HCT116 (cell line): Measurements from ENCODE around the gene TMEM50A. TPM values are rescaled to one million over a fixed set of nuclear protein-coding genes. Genes with fewer than 3 reads are reported as not detected.
"Not testable (repeated sequence)": the region's sequence is repeated elsewhere in the genome, so short reads cannot be mapped to it uniquely, and the experiment has no call there.

Source experiments
- ATAC-seq: fragments of 200-7000 bp; cut with Tn5 transposase; 2 replicates; pipeline ENCODE4 v1.9.1; 2020; ENCODE audit warnings: mild to moderate bottlenecking, moderate library complexity
- BruUV-seq: library from RNA; stranded (reverse); fragments of 400-500 nt; replicated peaks from 2 replicates; lab custom pipeline; 2021; lab: Mats Ljungman, UMichigan
- CTCF ChIA-PET: fragments of 300-600 bp; sonication (Branson Sonifier 250); formaldehyde crosslinking; loops from one replicate; lab custom pipeline; 2021; ENCODE audit warnings: antibody characterized with exemption; lab: Charles Lee
- POLR2A ChIA-PET: fragments of 300-600, 350-600 bp; sonication (Branson Sonifier 250); formaldehyde crosslinking; loops from one replicate; lab custom pipeline; 2021; ENCODE audit warnings: antibody characterized with exemption; lab: Charles Lee
- RAD21 ChIA-PET, 2 experiments: fragments of 300-600 bp; sonication (Branson Sonifier 250); formaldehyde crosslinking; loops; one replicate each; lab custom pipeline; 2023; ENCODE audit warnings: low total read pairs in 2 of 2; ENCODE audit not compliant: uncharacterized antibody in 2 of 2, unreplicated experiment in 2 of 2, low non-redundant PET in 1 of 2; lab: Charles Lee
- DNase-seq: peaks from one replicate; pipeline ENCODE4 v3.0.0-alpha.2; 2010; ENCODE audit warnings: low read depth, low spot score
- H2AFZ ChIP-seq: fragments of 200-600 bp; shearing (Covaris generic), sonication (generic); 2 replicates; pipeline ENCODE4 v1.6.1; 2017; ENCODE audit warnings: low read depth, mixed run types, mixed read lengths, antibody characterized with exemption, low read length; ENCODE audit not compliant: poor library complexity, severe bottlenecking
- H3K27ac ChIP-seq: 2 replicates; pipeline ENCODE4 v1.5.1; 2012; ENCODE audit warnings: low read depth, low read length
- H3K27me3 ChIP-seq: fragments of 200-600 bp; sonication (generic); 2 replicates; pipeline ENCODE4 v1.6.1; 2016; ENCODE audit warnings: mixed run types, low read length, mixed read lengths; ENCODE audit not compliant: insufficient read depth
- H3K36me3 ChIP-seq, 2 experiments: fragments of 200-500 bp in 1 of 2; fragments of 200-600 bp in 1 of 2; sonication (Bioruptor generic) in 1 of 2; sonication (generic) in 1 of 2; 2 replicates each; pipeline versions ENCODE4 v1.5.1 to v1.6.1; 2014 to 2016; ENCODE audit warnings: low read length in 2 of 2, inconsistent platforms in 1 of 2, mixed read lengths in 1 of 2, mixed run types in 1 of 2; ENCODE audit not compliant: insufficient read depth in 2 of 2, control insufficient read depth in 1 of 2
- H3K4me1 ChIP-seq, 2 experiments: fragments of 200-600 bp in 1 of 2; sonication (generic) in 1 of 2; 2 replicates each; pipeline versions ENCODE4 v1.5.1 to v1.6.1; 2012 to 2017; ENCODE audit warnings: low read length in 2 of 2, inconsistent platforms in 1 of 2, mild to moderate bottlenecking in 1 of 2, mixed read lengths in 1 of 2, mixed run types in 1 of 2, moderate library complexity in 1 of 2; ENCODE audit not compliant: insufficient read depth in 2 of 2, control insufficient read depth in 1 of 2
- H3K4me2 ChIP-seq: fragments of 200-600 bp; sonication (generic); 2 replicates; pipeline ENCODE4 v1.6.1; 2017; ENCODE audit warnings: mixed run types, low read length, mixed read lengths
- H3K4me3 ChIP-seq, 2 experiments: fragments of 200-600 bp in 1 of 2; sonication (generic) in 1 of 2; replicated peaks in 1 of 2; 2 replicates each; pipeline ENCODE4 v1.5.1; 2011 to 2016; ENCODE audit warnings: low read length in 2 of 2, control low read depth in 1 of 2, low read depth in 1 of 2, mild to moderate bottlenecking in 1 of 2, mixed read lengths in 1 of 2, mixed run types in 1 of 2
- H3K79me2 ChIP-seq: fragments of 200-600 bp; sonication (generic); 2 replicates; pipeline ENCODE4 v1.6.1; 2017; ENCODE audit warnings: mild to moderate bottlenecking, mixed run types, low read length, moderate library complexity, mixed read lengths; ENCODE audit not compliant: insufficient read depth
- H3K9ac ChIP-seq: fragments of 200-600 bp; sonication (generic); 2 replicates; pipeline ENCODE4 v1.6.1; 2016; ENCODE audit warnings: low read length, mixed read lengths
- H3K9me2 ChIP-seq: fragments of 200-600 bp; sonication (generic), shearing (Covaris generic); 2 replicates; pipeline ENCODE4 v1.6.1; 2017; ENCODE audit warnings: mixed run types, mild to moderate bottlenecking, moderate library complexity; ENCODE audit not compliant: insufficient read depth
- H3K9me3 ChIP-seq, 2 experiments: fragments of 200-500 bp in 1 of 2; fragments of 200-600 bp in 1 of 2; sonication (Bioruptor generic) in 1 of 2; sonication (generic) in 1 of 2; 2 replicates each; pipeline ENCODE4 v1.6.1; 2014 to 2017; ENCODE audit warnings: low read length in 2 of 2, mixed read lengths in 2 of 2, inconsistent platforms in 1 of 2, low read depth in 1 of 2, mild to moderate bottlenecking in 1 of 2, mixed run types in 1 of 2, moderate library complexity in 1 of 2; ENCODE audit not compliant: control insufficient read depth in 1 of 2, insufficient read depth in 1 of 2
- H4K20me1 ChIP-seq: fragments of 200-600 bp; sonication (generic), shearing (Covaris generic); 2 replicates; pipeline ENCODE4 v1.6.1; 2017; ENCODE audit warnings: mixed run types, mild to moderate bottlenecking, moderate library complexity; ENCODE audit not compliant: insufficient read depth
- intact Hi-C: fragments of 100-400 bp; cut with micrococcal nuclease; formaldehyde crosslinking; loops from 2 replicates; pipeline ENCODE4 v1.10.0; 2022
- total RNA-seq: library from RNA; stranded (reverse); gene quantifications from one replicate; pipeline ENCODE4 v1.2.1, GENCODE V29; 2021; ENCODE audit not compliant: unreplicated experiment

TMEM50A gene
- total RNA-seq, 1 experiment from 2014 or later: 80.7 TPM

DNA sequence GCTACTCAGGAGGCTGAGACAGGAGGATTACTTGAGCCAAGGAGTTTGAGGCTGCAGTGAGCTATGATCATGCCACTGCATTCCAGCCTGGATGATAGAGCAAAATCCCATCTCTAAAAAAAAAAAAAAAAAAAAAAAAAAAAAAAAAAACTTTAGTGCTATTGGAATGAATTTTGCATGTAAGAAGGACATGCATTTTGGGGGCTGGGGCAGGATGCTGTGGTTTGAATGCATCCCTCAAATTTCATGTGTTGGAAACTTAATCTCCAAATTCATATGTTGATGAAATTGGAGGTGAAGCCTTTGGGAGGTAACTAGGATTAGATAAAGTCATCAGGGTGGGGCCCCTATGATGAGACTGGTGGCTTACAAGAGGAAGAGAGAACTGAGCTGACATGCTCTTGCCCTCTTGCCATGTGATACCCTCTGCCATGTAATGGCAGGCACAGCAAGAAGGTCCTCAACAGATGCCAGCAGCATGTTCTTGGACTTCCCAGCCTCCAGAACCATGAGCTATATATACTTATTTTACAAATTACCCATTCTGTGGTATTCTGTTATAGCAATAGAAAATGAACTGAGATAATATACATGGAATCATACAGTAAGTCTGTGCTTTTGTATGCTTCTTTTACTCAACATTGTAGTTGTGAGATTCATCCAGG lies 25.2 kb upstream of the TMEM50A start:
- H3K9me2 ChIP-seq, H3K4me1 ChIP-seq, POLR2A ChIA-PET, H3K9ac ChIP-seq, H3K79me2 ChIP-seq, DNase-seq, H3K9me3 ChIP-seq, H3K27ac ChIP-seq, H3K27me3 ChIP-seq, RAD21 ChIA-PET, intact Hi-C loops, H3K4me2 ChIP-seq, CTCF ChIA-PET, ATAC-seq, H3K36me3 ChIP-seq, H3K4me3 ChIP-seq, BruUV-seq, H2AFZ ChIP-seq, H4K20me1 ChIP-seq: not testable (repeated sequence)

DNA sequence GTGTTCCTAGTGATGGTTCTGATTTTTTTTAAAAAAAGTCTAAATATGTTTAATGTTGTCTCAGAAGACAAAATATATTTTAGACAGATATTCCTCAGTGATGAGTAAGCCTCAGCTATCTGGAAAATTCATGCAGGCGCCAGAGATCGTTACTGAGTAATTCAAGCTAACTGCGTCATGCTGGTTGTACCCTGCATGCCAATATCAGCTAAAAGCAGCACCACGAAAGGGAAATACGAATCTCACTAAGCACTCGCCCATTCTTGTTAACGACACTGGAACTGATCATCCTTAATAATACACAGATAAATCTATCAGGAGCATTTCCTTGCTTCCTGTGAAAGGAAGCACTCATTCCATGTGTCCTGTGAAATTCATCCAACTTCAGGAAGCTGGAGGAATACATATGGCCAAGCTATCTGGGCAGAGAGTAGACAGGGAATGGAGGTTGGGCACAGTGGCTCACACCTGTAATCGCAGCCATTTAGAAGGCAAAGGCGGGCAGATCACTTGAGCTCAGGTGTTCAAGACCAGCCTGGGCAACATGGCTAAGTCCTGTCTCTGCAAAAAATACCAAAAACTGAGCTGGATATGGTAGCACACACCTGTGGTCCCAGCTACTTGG lies 17.7 kb upstream of the TMEM50A start:
- H3K4me2 ChIP-seq, H3K36me3 ChIP-seq, H3K27ac ChIP-seq, H3K27me3 ChIP-seq, H2AFZ ChIP-seq, CTCF ChIA-PET, H3K9me3 ChIP-seq, H3K79me2 ChIP-seq, H3K9me2 ChIP-seq, H3K4me3 ChIP-seq, POLR2A ChIA-PET, RAD21 ChIA-PET, H3K9ac ChIP-seq, BruUV-seq, DNase-seq, H4K20me1 ChIP-seq, intact Hi-C loops, H3K4me1 ChIP-seq, ATAC-seq: not testable (repeated sequence)

DNA sequence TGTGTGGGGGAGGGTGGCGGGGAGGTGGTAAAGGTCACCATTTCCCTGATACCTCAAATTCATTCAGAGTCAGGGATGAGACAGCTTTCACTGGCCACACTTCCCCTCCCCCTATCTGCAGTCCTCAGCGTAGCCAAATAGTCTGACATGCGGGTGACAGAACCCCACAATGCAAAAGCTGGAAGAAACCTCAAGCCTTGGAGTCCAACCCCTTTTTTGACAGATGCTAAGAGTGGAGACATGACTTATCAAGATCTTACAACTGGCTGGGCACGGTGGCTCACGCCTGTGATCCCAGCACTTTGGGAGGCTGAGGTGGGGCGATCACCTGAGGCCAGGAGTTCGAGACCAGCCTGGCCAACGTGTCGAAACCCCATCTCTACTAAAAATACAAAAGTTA lies 16.0 kb upstream of the TMEM50A start:
- H3K9me3 ChIP-seq, H4K20me1 ChIP-seq, H3K79me2 ChIP-seq, BruUV-seq, H3K9ac ChIP-seq, POLR2A ChIA-PET, H3K4me1 ChIP-seq, H3K36me3 ChIP-seq, H3K4me2 ChIP-seq, H3K9me2 ChIP-seq, RAD21 ChIA-PET, H3K4me3 ChIP-seq, H3K27me3 ChIP-seq, DNase-seq, ATAC-seq, intact Hi-C loops, H2AFZ ChIP-seq, CTCF ChIA-PET, H3K27ac ChIP-seq: not testable (repeated sequence)

DNA sequence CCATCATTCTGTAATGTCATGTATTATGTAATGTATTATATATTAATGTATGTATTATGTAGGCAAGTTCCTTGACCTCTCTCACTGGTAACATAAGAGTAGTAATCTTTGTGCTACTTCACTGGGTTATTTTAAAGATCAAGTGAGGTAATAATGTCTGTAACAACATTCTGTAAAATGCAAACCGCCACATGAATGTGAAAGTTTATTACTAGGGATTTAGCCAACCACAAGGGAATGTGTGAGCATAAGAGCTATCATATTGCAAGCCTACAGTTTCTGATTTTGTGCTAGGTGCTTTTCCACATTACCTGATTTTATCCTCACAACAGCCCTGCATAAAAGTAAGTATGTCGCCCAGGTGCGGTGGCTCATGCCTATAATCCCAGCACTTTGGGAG lies 13.7 kb upstream of the TMEM50A start:
- RAD21 ChIA-PET, BruUV-seq, H3K9me2 ChIP-seq, H3K4me3 ChIP-seq, H3K36me3 ChIP-seq, H3K27ac ChIP-seq, H2AFZ ChIP-seq, H4K20me1 ChIP-seq, H3K27me3 ChIP-seq, intact Hi-C loops, ATAC-seq, H3K9me3 ChIP-seq, H3K79me2 ChIP-seq, H3K4me1 ChIP-seq, H3K9ac ChIP-seq, H3K4me2 ChIP-seq, DNase-seq, POLR2A ChIA-PET, CTCF ChIA-PET: not testable (repeated sequence)
